ENCODE measurements around the gene TGFBR3L.

Gene TGFBR3L

GRCh38 chr19:7895565-7895964 lies 19.1 kb upstream of the TGFBR3L start:
- TF ChIP-seq, protein P1, sequence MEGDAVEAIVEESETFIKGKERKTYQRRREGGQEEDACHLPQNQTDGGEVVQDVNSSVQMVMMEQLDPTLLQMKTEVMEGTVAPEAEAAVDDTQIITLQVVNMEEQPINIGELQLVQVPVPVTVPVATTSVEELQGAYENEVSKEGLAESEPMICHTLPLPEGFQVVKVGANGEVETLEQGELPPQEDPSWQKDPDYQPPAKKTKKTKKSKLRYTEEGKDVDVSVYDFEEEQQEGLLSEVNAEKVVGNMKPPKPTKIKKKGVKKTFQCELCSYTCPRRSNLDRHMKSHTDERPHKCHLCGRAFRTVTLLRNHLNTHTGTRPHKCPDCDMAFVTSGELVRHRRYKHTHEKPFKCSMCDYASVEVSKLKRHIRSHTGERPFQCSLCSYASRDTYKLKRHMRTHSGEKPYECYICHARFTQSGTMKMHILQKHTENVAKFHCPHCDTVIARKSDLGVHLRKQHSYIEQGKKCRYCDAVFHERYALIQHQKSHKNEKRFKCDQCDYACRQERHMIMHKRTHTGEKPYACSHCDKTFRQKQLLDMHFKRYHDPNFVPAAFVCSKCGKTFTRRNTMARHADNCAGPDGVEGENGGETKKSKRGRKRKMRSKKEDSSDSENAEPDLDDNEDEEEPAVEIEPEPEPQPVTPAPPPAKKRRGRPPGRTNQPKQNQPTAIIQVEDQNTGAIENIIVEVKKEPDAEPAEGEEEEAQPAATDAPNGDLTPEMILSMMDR (IDR thresholded peaks at IDR 0.05; ENCODE audit: extremely low read depth, missing control alignments) = no peak

GRCh38 chr19:7897292-7897691 lies 17.3 kb upstream of the TGFBR3L start:
- TF ChIP-seq, protein P1 (IDR thresholded peaks at IDR 0.05; ENCODE audit: extremely low read depth, missing control alignments) = no peak
- DNase-seq (ENCODE audit: low spot score) = no peak

More at GRCh38 chr19:7895565-7895964, 19.1 kb upstream of the TGFBR3L start:
- DNase-seq (ENCODE audit: low spot score) = no peak

- TF ChIP-seq, protein P1 (IDR thresholded peaks at IDR 0.05; ENCODE audit: extremely low read depth, missing control alignments) = no peak
- DNase-seq (ENCODE audit: low spot score) = no peak
Measured at GRCh38 chr19:7898967-7899366, 15.7 kb upstream of the TGFBR3L start.

GRCh38 chr19:7899751-7900378 lies 14.8 kb upstream of the TGFBR3L start:
- TF ChIP-seq, protein P1 (IDR thresholded peaks at IDR 0.05; ENCODE audit: extremely low read depth, missing control alignments) = no peak
- no peak for DNase-seq (ENCODE audit: low spot score)

- TF ChIP-seq, protein P1 (IDR thresholded peaks at IDR 0.05; ENCODE audit: extremely low read depth, missing control alignments) = no peak
Measured at GRCh38 chr19:7900401-7900870, 14.2 kb upstream of the TGFBR3L start.

DNA sequence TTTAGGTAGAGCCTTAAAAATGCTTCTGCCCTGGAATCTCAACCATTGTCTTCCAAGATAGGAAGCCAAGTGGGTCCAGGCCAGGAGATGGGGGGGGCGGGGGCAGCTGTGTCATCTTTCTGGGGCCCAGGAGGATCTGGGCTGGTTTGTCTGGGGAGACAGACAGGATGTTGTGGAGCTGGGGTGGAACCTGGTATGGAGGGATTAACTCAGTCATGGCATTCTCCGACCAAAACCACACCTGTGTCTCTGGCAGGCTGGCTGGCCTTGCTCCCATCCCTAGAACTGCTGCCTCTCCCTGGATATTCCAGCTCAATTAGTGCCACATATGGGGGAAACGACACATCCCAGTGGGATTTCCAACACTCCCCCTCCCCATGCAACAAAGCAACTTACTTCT lies 13.7 kb upstream of the TGFBR3L start:
- DNase-seq (ENCODE audit: low spot score) = no peak
- TF ChIP-seq, protein P1 (IDR thresholded peaks at IDR 0.05; ENCODE audit: extremely low read depth, missing control alignments) = no peak

More at GRCh38 chr19:7900401-7900870, 14.2 kb upstream of the TGFBR3L start:
- DNase-seq (ENCODE audit: low spot score) = no peak

DNA sequence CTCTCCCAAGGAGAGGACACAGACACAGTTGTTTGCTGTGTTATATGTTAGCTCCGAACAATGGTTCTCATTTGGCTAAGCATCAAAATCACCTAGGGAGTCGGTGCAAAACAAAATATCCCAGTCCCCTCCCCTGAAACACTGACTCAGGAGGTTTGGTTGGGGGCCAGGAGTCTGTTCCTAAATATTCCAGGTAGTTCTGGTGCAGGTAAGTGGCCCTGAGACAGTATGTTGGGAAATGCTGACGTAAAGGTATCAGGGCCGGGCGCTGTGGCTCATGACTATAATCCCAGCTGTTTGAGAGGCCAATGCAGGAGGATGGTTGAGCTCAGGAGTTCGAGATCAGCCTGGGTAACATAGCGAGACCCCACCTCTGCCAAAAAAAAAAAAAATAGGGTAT lies 13.3 kb upstream of the TGFBR3L start:
- TF ChIP-seq, protein P1 (IDR thresholded peaks at IDR 0.05; ENCODE audit: extremely low read depth, missing control alignments) = no peak
- no peak for DNase-seq (ENCODE audit: low spot score)
